Measurements from ENCODE around the gene KIAA1614.

DNA sequence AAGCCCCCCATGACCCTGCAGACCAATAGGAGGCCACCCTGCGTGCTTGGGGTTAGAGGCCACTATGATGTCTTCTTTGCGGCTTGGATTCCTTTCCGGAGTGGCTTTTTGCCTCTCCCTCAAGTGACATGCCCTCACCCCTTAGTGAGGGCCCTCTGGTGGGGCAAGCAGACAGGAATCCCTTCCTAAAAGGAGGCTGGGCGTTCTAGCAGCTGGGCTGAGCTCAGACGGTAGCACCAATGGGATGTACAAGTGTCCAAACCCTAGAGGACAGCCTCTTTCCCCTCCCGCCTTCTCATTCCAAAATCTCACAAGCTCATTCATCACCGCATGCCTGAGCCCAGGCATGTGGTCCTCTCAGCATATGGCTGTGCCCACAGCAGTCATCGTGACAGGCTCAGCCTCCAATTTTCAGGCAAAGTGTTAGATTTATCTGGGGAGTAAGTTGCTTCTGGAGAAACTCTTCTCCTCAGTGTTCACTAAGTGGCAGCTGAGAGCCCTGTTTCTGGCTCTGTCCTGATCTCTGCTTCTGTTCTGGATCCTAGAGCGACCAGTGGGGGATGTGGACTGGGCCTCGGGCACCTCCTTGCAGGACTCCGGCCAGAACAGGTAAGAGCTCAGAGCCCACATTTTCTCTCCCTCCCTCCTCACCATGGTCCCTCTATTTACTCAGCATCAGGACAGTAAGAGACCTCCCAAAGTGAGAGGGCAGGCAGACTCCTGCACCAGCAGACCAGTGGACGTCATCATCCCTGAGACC is 4.8 kb downstream of the KIAA1614 start:
- TF ChIP-seq POLR2A (IDR thresholded peaks at IDR 0.05; ENCODE audit: extremely low read depth, insufficient read length), result no peak
- TF ChIP-seq, protein P1, sequence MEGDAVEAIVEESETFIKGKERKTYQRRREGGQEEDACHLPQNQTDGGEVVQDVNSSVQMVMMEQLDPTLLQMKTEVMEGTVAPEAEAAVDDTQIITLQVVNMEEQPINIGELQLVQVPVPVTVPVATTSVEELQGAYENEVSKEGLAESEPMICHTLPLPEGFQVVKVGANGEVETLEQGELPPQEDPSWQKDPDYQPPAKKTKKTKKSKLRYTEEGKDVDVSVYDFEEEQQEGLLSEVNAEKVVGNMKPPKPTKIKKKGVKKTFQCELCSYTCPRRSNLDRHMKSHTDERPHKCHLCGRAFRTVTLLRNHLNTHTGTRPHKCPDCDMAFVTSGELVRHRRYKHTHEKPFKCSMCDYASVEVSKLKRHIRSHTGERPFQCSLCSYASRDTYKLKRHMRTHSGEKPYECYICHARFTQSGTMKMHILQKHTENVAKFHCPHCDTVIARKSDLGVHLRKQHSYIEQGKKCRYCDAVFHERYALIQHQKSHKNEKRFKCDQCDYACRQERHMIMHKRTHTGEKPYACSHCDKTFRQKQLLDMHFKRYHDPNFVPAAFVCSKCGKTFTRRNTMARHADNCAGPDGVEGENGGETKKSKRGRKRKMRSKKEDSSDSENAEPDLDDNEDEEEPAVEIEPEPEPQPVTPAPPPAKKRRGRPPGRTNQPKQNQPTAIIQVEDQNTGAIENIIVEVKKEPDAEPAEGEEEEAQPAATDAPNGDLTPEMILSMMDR (IDR thresholded peaks at IDR 0.05; ENCODE audit: low read depth, low read length), result no peak
- TF ChIP-seq, protein P2, sequence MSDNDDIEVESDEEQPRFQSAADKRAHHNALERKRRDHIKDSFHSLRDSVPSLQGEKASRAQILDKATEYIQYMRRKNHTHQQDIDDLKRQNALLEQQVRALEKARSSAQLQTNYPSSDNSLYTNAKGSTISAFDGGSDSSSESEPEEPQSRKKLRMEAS (IDR thresholded peaks at IDR 0.05; ENCODE audit: low read depth, low read length), result no peak
- TF ChIP-seq MYC (IDR thresholded peaks at IDR 0.05; ENCODE audit: low read depth, low read length), result no peak

Data from NB4 (cell line).